GM23338 (cell line): ENCODE measurements around the gene SYNE2.

Experiments used
- EZH2 ChIP-seq: fragments of 200-600 bp; sonication (generic); IDR thresholded peaks from one replicate; pipeline ENCODE4 v1.8.0; 2017; ENCODE audit warnings: antibody characterized with exemption, mild to moderate bottlenecking, low read depth; ENCODE audit not compliant: unreplicated experiment
- NANOG ChIP-seq: IDR thresholded peaks from 2 replicates; pipeline ENCODE4 v1.6.1; 2016; ENCODE audit warnings: antibody characterized with exemption, borderline replicate concordance
- POLR2AphosphoS5 ChIP-seq: IDR thresholded peaks from 2 replicates; pipeline ENCODE4 v1.6.1; 2016; ENCODE audit warnings: antibody characterized with exemption, low read depth
- STAT1 ChIP-seq: IDR thresholded peaks from one replicate; pipeline ENCODE4 v1.6.1; 2016; ENCODE audit warnings: antibody characterized with exemption; ENCODE audit not compliant: unreplicated experiment
- ZNF331 ChIP-seq: fragments of 250-450 bp; sonication (Bioruptor Pico); IDR thresholded peaks from 2 replicates; pipeline ENCODE4 v1.5.0; 2020; ENCODE audit warnings: low read depth, mild to moderate bottlenecking, moderate library complexity
- TF ChIP-seq, protein P1 (sequence below), 2 experiments: fragments of 200-600 bp in 1 of 2; sonication (generic) in 1 of 2; conservative IDR thresholded peaks; 2 replicates each; pipeline versions ENCODE4 v1.5.1 to v1.6.1; 2016 to 2017; ENCODE audit warnings: antibody characterized with exemption in 2 of 2, low read depth in 2 of 2, mild to moderate bottlenecking in 2 of 2, moderate library complexity in 1 of 2
- TF ChIP-seq, protein P2 (sequence below): IDR thresholded peaks from one replicate; pipeline ENCODE4 v1.6.1; 2018; ENCODE audit warnings: antibody characterized with exemption; ENCODE audit not compliant: unreplicated experiment

GRCh38 chr14:64232095-64232838 is 379.5 kb downstream of the SYNE2 start:
- TF ChIP-seq, protein P1, sequence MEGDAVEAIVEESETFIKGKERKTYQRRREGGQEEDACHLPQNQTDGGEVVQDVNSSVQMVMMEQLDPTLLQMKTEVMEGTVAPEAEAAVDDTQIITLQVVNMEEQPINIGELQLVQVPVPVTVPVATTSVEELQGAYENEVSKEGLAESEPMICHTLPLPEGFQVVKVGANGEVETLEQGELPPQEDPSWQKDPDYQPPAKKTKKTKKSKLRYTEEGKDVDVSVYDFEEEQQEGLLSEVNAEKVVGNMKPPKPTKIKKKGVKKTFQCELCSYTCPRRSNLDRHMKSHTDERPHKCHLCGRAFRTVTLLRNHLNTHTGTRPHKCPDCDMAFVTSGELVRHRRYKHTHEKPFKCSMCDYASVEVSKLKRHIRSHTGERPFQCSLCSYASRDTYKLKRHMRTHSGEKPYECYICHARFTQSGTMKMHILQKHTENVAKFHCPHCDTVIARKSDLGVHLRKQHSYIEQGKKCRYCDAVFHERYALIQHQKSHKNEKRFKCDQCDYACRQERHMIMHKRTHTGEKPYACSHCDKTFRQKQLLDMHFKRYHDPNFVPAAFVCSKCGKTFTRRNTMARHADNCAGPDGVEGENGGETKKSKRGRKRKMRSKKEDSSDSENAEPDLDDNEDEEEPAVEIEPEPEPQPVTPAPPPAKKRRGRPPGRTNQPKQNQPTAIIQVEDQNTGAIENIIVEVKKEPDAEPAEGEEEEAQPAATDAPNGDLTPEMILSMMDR (conservative IDR thresholded peaks at IDR 0.05; ENCODE audit: low read depth in 2 of 2) = no peak
- TF ChIP-seq EZH2 = no peak
- no peak for TF ChIP-seq STAT1
- no peak for TF ChIP-seq NANOG
- TF ChIP-seq ZNF331 = no peak
- TF ChIP-seq, protein P2, sequence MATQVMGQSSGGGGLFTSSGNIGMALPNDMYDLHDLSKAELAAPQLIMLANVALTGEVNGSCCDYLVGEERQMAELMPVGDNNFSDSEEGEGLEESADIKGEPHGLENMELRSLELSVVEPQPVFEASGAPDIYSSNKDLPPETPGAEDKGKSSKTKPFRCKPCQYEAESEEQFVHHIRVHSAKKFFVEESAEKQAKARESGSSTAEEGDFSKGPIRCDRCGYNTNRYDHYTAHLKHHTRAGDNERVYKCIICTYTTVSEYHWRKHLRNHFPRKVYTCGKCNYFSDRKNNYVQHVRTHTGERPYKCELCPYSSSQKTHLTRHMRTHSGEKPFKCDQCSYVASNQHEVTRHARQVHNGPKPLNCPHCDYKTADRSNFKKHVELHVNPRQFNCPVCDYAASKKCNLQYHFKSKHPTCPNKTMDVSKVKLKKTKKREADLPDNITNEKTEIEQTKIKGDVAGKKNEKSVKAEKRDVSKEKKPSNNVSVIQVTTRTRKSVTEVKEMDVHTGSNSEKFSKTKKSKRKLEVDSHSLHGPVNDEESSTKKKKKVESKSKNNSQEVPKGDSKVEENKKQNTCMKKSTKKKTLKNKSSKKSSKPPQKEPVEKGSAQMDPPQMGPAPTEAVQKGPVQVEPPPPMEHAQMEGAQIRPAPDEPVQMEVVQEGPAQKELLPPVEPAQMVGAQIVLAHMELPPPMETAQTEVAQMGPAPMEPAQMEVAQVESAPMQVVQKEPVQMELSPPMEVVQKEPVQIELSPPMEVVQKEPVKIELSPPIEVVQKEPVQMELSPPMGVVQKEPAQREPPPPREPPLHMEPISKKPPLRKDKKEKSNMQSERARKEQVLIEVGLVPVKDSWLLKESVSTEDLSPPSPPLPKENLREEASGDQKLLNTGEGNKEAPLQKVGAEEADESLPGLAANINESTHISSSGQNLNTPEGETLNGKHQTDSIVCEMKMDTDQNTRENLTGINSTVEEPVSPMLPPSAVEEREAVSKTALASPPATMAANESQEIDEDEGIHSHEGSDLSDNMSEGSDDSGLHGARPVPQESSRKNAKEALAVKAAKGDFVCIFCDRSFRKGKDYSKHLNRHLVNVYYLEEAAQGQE = no peak
- no peak for TF ChIP-seq POLR2AphosphoS5
